Pancreas (tissue), 10 donors: Measurements from ENCODE around the gene VPS51. TPM values are rescaled to one million over a fixed set of nuclear protein-coding genes. Genes with fewer than 3 reads are reported as not detected.

Experiments used
- ATAC-seq, 4 donors: fragments of 200-7000 bp; cut with Tn5 transposase; one replicate each; pipeline versions ENCODE4 v1.8.0 to v1.9.1; 2020; ENCODE audit warnings: mild to moderate bottlenecking in 4 of 4, moderate library complexity in 4 of 4
- DNase-seq, 6 donors: peaks; one replicate each; pipeline ENCODE4 v3.0.0-alpha.2; 2020
- FAIRE-seq: peaks from 2 replicates; lab custom pipeline; 2012; peaks lifted over from hg19 to GRCh38; lab: Jason Lieb, UNC
- H3K27ac ChIP-seq, 4 donors: fragments of 200-600 bp; sonication (generic); 1 replicate in 3 of 4; 2 replicates in 1 of 4; pipeline versions ENCODE4 v1.5.0 to v1.8.0; 2020
- H3K27me3 ChIP-seq, 4 donors: fragments of 200-600 bp; one replicate each; pipeline ENCODE4 v1.8.0; 2021
- H3K36me3 ChIP-seq, 3 donors: fragments of 200-600 bp; sonication (generic) in 1 of 3; one replicate each; pipeline versions ENCODE4 v1.5.0 to v1.8.0; 2020 to 2021
- H3K4me1 ChIP-seq, 3 donors: fragments of 200-600 bp; one replicate each; pipeline ENCODE4 v1.8.0; 2021
- H3K4me3 ChIP-seq, 4 donors: fragments of 200-600 bp; sonication (generic) in 2 of 4; one replicate each; pipeline versions ENCODE4 v1.5.0 to v1.8.0; 2020 to 2021
- H3K9me3 ChIP-seq, 4 donors: fragments of 200-600 bp; one replicate each; pipeline ENCODE4 v1.8.0; 2021
- WGBS, 2 donors: extraction: QIAGEN DNeasy Blood & Tissue Kit; methylation state at CpG; one replicate each; pipeline ENCODE4 v1.1.7; 2013; 5-methylcytosine and 5-hydroxymethylcytosine counted together
- intact Hi-C, 3 donors: fragments of 100-400 bp; cut with DNase I; formaldehyde crosslinking; loops; one replicate each; pipeline versions ENCODE4 v1.11.1 to v1.14.2; 2022
- polyA plus RNA-seq, 2 donors: library from polyadenylated mRNA; stranded (reverse); fragments of 200-250 nt; gene quantifications; one replicate each; pipeline ENCODE4 v1.2.3, GENCODE V29; 2013
- total RNA-seq, 6 donors: library from RNA; stranded (reverse); fragmentation: NEBNext Ultra II Directional in 4 of 6; extraction: Animal tissue kit (Norgen Biotek cat#: 25700) in 4 of 6; gene quantifications; one replicate each; pipeline versions ENCODE4 v1.2.1 to v1.2.4, GENCODE V29; 2021 to 2023
- TF ChIP-seq, protein P1 (sequence below), 4 donors: fragments of 200-600 bp; sonication (generic) in 3 of 4; IDR thresholded peaks; one replicate each; pipeline versions ENCODE4 v1.5.0 to v1.8.0; 2021; ENCODE audit warnings: antibody characterized with exemption in 4 of 4
- donor health status: healthy with polysubstance abuse.
- donor health status: DM: no; HTN: no; CAD: no; lungs with moderate emphysema.
- donor health status: DM: no; HTN: no; CAD: no.
- donor health status: control.
- donor health status: control.
- donor health status: Bipolar disorder and iron deficiency.
- donor health status: DM: yes; HTN: yes; CAD: no.
- donor health status: DM: no; HTN: no; CAD: no.
- donor health status: DM: no; HTN: no; CAD: no.
- donor health status: DM: yes; HTN: yes; CAD: no.

VPS51 gene
- total and polyA plus RNA-seq, 8 donors, result 85.4 to 179 (median 130) TPM

DNA sequence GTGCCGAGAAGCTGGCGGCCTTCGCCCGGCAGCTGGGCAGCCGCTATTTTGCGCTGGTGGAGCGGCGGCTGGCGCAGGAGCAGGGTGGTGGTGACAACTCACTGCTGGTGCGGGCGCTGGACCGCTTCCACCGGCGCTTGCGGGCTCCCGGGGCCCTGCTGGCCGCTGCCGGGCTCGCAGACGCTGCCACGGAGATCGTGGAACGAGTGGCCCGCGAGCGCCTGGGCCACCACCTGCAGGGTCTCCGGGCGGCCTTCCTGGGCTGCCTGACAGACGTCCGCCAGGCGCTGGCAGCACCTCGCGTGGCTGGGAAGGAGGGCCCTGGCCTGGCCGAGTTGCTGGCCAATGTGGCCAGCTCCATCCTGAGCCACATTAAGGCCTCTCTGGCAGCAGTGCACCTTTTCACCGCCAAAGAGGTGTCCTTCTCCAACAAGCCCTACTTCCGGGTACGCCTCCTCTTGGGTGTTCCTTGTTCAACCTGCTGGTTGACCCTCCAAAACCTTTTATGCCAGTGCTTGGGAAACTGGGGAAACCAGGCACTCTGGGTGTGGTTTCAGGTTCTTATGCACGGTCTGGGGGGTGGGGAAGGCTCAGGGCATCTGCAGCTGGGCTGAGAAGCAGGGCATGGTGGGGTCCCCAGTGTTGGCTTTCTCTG lies 12.6 kb downstream of the VPS51 start:
- FAIRE-seq (no peak), ATAC-seq (no peak), DNase-seq (peak in 2 of 6 donors; percentile 61 to 67)
- TF ChIP-seq, protein P1, sequence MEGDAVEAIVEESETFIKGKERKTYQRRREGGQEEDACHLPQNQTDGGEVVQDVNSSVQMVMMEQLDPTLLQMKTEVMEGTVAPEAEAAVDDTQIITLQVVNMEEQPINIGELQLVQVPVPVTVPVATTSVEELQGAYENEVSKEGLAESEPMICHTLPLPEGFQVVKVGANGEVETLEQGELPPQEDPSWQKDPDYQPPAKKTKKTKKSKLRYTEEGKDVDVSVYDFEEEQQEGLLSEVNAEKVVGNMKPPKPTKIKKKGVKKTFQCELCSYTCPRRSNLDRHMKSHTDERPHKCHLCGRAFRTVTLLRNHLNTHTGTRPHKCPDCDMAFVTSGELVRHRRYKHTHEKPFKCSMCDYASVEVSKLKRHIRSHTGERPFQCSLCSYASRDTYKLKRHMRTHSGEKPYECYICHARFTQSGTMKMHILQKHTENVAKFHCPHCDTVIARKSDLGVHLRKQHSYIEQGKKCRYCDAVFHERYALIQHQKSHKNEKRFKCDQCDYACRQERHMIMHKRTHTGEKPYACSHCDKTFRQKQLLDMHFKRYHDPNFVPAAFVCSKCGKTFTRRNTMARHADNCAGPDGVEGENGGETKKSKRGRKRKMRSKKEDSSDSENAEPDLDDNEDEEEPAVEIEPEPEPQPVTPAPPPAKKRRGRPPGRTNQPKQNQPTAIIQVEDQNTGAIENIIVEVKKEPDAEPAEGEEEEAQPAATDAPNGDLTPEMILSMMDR (IDR thresholded peaks at IDR 0.05), result no peak
- H3K4me3 ChIP-seq, result no peak overlapping the region
- WGBS, 2 donors, result 92 to 94% methylated on average over 32 to 38 of the region's 38 CpGs
- no peaks in the 10 kb centered on the region for H3K27me3 ChIP-seq
- intact Hi-C loops, result loop anchor here in 1 of 3 donors (10.0 kb wide), 1 partner anchor 254 kb away; no protein-coding TSS in a partner anchor
- peaks cover 0 to 23% (median 7%) of the 10 kb centered on the region in 3 donors for H3K36me3 ChIP-seq
- H3K9me3 ChIP-seq, result no peaks in the 10 kb centered on the region
- no peak overlapping the region for H3K27ac ChIP-seq
- peaks cover 29 to 34% (median 31%) of the 10 kb centered on the region in 3 donors for H3K4me1 ChIP-seq

DNA sequence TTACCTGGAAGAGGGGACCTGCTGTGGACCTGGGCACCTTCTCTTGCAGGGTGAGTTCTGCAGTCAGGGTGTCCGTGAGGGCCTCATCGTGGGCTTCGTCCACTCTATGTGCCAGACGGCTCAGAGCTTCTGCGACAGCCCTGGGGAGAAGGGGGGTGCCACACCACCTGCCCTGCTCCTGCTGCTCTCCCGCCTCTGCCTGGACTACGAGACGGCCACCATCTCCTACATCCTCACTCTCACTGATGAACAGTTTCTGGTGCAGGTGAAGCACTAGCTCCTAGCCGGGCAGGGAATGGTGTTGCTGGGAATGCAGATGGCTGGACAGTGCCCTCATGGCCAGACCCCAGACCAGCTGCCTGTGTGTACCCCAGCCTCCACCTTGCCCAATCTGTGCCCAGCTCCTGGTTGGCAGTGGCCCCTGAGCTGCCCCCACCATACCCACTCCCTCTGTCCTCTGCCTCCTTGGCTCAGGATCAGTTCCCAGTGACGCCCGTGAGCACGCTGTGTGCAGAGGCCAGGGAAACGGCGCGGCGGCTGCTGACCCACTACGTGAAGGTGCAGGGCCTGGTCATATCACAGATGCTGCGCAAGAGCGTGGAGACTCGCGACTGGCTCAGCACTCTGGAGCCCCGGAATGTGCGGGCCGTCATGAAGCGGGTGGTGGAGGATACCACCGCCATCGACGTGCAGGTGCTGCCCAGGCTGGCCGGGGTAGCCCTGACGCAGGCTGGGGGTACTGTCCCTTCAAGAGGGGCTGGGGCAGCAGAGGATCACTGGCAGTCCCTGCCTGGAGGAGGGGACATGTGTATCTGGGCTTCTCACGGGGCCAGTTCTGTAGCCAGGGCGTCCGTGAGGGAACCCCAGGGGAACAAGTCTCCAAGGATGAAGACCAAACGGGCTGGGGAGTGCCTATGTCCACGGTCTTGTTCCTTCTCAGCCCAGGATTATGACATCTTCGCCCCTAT lies 13.5 kb downstream of the VPS51 start:
- peaks cover 30 to 33% (median 31%) of the 10 kb centered on the region in 3 donors for H3K4me1 ChIP-seq

DNA sequence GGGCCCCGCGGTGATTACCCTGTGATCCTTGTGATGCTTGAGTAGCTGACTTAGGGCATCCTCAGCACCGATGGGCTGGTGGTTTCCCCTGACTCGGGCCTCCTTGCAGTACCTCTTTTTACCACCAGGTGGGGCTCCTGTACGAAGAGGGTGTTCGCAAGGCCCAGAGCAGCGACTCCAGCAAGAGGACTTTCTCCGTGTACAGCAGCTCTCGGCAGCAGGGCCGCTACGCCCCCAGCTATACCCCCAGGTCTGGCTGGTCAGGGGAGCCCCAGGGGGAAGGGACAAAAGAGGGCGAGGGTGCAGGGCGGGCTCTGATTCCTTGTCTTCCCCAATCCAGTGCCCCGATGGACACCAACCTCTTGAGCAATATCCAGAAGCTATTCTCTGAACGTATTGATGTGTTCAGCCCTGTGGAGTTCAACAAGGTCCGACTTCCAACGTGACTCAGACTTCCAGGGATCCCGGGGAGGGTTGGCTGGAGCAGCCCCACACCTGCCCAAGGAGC lies 14.4 kb downstream of the VPS51 start:
- FAIRE-seq, result no peak
- DNase-seq, result peak; percentile 79 to 99 (median 92)
- Histone ChIP-seq H3K4me1 (peaks cover 26 to 29% (median 28%) of the 10 kb centered on the region in 3 donors), H3K27ac (peak overlapping the region in 1 of 4 donors; percentile 51), H3K9me3 (no peaks in the 10 kb centered on the region), H3K4me3 (no peak overlapping the region), H3K36me3 (peaks cover 0 to 23% (median 7%) of the 10 kb centered on the region in 3 donors), H3K27me3 (no peaks in the 10 kb centered on the region)
- intact Hi-C loops, result loop anchor here in 1 of 3 donors (10.0 kb wide), 1 partner anchor 96 kb away; the partner anchor contains the start of gene ARL2
- TF ChIP-seq, protein P1 (IDR thresholded peaks at IDR 0.05), result peak; percentile 98 to 99 (median 98)
- 9 to 10% methylated on average over 18 of the region's 18 CpGs for WGBS, 2 donors
- ATAC-seq, result peak; percentile 34 to 71 (median 56)

More for the DNA sequence above, 13.5 kb downstream of the VPS51 start:
- TF ChIP-seq, protein P1 (IDR thresholded peaks at IDR 0.05), result no peak
- no peaks in the 10 kb centered on the region for H3K27me3 ChIP-seq
- DNase-seq, result peak in 3 of 6 donors; percentile 44 to 82 (median 63)
- 85 to 87% methylated on average over 36 of the region's 36 CpGs for WGBS, 2 donors
- no peak for ATAC-seq
- intact Hi-C loops, result loop anchor here in 1 of 3 donors (10.0 kb wide), 2 partner anchors 95 to 255 kb away; partner anchors contain the start of gene ARL2
- no peak overlapping the region for H3K27ac ChIP-seq
- peaks cover 0 to 23% (median 7%) of the 10 kb centered on the region in 3 donors for H3K36me3 ChIP-seq
- H3K4me3 ChIP-seq, result no peak overlapping the region
- H3K9me3 ChIP-seq, result no peaks in the 10 kb centered on the region
- FAIRE-seq, result no peak

DNA sequence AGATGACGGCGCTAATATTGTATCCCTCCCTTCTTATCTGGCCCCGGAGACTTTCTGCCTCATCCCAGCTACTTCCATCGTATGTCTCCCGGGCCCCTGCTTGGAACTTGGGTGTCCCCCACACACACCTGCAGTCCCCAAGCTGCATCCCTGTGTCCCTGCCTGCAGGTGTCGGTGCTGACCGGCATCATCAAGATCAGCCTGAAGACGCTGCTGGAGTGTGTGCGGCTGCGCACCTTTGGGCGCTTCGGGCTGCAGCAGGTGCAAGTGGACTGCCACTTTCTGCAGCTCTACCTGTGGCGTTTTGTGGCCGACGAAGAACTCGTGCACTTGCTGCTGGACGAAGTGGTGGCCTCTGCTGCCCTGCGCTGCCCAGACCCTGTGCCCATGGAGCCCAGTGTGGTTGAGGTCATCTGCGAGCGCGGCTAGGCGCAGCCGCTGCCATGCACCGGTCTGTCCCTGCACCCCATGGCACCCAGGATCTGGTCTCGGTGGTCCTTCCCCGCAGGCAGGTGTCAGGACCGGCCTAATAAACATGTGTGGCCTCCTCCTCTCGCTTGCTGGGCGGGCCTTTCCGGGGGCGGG lies 15.2 kb downstream of the VPS51 start:
- H3K9me3 ChIP-seq, result no peaks in the 10 kb centered on the region
- H3K27ac ChIP-seq, result peak overlapping the region in 1 of 4 donors; percentile 75
- WGBS, 2 donors, result 53 to 54% methylated on average over 28 to 31 of the region's 31 CpGs
- intact Hi-C loops, result loop anchor here in 1 of 3 donors (10.0 kb wide), 1 partner anchor 96 kb away; the partner anchor contains the start of gene ARL2
- H3K27me3 ChIP-seq, result no peaks in the 10 kb centered on the region
- peak in 1 of 6 donors; percentile 39 for DNase-seq
- FAIRE-seq, result no peak
- H3K4me1 ChIP-seq, result peaks cover 27 to 35% (median 34%) of the 10 kb centered on the region in 3 donors
- peak overlapping the region in 2 of 4 donors; percentile 57 to 70 for H3K4me3 ChIP-seq
- ATAC-seq, result no peak
- H3K36me3 ChIP-seq, result peaks cover 0 to 23% (median 7%) of the 10 kb centered on the region in 3 donors
- TF ChIP-seq, protein P1 (IDR thresholded peaks at IDR 0.05), result no peak
